Measurements from ENCODE around the gene TTN. TPM values are rescaled to one million over a fixed set of nuclear protein-coding genes. Genes with fewer than 3 reads are reported as not detected.

TTN gene
- total RNA-seq, 2 donors from 2014 or later = 16.1 to 26.4 TPM

DNA sequence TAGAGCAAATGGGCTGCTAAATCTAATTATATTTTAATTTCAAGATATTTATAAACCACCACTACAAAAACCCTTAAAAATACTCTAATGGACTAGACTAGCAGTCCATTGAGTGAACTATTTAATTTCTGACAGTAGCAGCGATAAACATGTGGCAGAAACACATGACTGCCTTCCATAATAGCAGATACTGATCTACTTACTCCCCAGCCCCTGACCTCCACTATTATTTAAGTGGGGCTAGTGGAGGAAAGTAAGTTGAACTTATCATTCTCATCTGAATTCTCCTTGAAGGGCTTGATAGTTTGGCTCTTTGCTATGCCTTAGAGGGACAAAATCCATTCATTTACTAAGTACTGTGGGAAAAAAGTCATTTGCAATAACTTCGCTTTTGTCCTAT is 90.8 kb downstream of the TTN start:
- no peak overlapping the region for H3K4me3 Mint-ChIP-seq
- H3K27ac Mint-ChIP-seq = no peak overlapping the region
- no peak for DNase-seq
- H3K27me3 Mint-ChIP-seq = no peaks in the 10 kb centered on the region
- H3K9me3 ChIP-seq (ENCODE audit: control insufficient read depth, low read length, poor library complexity, severe bottlenecking) = no peaks in the 10 kb centered on the region
- ATAC-seq = no peak
- H3K36me3 Mint-ChIP-seq (ENCODE audit: low read depth) = no peaks in the 10 kb centered on the region
- H3K4me1 Mint-ChIP-seq = no peaks in the 10 kb centered on the region

DNA sequence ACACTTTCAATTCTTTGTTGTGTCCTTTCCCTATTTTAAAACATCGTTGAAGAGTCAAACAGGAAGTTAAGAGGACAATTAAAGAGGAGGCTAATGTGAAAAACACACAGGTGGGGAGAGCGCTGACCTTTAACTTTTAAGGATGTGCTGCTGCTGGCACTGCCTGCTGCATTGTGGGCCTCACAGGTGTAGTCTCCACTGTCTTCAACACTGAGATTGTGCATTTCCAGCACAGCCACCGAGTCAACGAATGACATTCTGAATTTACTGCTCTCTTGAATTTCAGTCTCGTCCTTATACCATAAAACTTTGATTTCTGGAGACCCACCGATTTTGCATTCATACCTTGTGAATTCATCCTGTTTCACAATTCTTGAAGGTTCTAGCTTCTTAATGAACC is 91.9 kb downstream of the TTN start:
- no peak for ATAC-seq
- Mint-ChIP-seq H3K27ac (no peak overlapping the region), H3K4me3 (no peak overlapping the region), H3K4me1 (no peaks in the 10 kb centered on the region), H3K36me3 (ENCODE audit: low read depth) (no peaks in the 10 kb centered on the region), H3K27me3 (no peaks in the 10 kb centered on the region)
- H3K9me3 ChIP-seq (ENCODE audit: control insufficient read depth, low read length, poor library complexity, severe bottlenecking) = no peaks in the 10 kb centered on the region
- no peak for DNase-seq

DNA sequence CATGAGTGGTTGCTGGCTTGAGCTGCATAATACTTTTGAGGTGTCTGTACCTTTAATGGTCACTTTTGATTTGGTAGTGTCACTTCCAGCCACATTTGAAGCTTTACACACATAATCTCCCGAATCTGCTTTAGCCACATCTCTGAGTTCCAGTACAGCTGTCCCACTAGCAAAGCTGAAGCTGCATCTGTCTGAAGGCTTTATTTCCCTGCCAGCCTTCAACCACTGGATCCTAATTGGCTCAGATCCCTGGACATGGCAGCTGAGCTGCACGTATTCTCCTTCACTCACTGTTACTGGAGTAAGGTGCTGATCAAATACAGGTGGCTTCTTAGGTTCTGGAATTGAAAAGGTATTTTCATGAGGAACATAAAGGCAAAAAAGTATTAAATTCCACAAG is 99.7 kb downstream of the TTN start:
- no peak overlapping the region for H3K4me3 Mint-ChIP-seq
- no peaks in the 10 kb centered on the region for H3K27me3 Mint-ChIP-seq
- DNase-seq (no peak), ATAC-seq (no peak)
- H3K9me3 ChIP-seq (ENCODE audit: control insufficient read depth, low read length, poor library complexity, severe bottlenecking) = no peaks in the 10 kb centered on the region
- H3K27ac Mint-ChIP-seq = no peak overlapping the region
- H3K4me1 Mint-ChIP-seq = no peaks in the 10 kb centered on the region
- no peaks in the 10 kb centered on the region for H3K36me3 Mint-ChIP-seq (ENCODE audit: low read depth)

DNA sequence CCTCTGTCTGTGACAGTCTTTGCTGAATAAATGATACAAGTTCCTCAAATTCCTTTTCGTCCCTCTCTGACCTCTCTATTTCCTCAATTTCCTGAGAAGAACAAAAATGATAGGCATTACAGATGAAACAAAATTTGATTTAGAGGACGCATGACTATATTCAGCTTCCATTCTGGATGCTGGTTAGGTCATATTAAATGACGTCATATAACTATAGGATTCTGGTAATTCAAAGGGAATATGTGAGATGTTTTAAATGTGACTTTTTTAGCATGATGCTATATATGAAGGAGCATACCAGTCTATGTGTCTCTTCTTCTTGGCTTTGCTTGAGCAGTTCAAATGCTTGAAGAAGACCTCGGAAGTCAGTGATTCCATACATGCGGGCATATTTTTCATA is 102.3 kb downstream of the TTN start:
- Mint-ChIP-seq H3K4me3 (no peak overlapping the region), H3K27me3 (no peaks in the 10 kb centered on the region), H3K27ac (no peak overlapping the region), H3K36me3 (ENCODE audit: low read depth) (peaks cover 2% of the 10 kb centered on the region), H3K4me1 (peaks cover 2% of the 10 kb centered on the region)
- ATAC-seq (no peak), DNase-seq (no peak)
- H3K9me3 ChIP-seq (ENCODE audit: control insufficient read depth, low read length, poor library complexity, severe bottlenecking) = no peaks in the 10 kb centered on the region

DNA sequence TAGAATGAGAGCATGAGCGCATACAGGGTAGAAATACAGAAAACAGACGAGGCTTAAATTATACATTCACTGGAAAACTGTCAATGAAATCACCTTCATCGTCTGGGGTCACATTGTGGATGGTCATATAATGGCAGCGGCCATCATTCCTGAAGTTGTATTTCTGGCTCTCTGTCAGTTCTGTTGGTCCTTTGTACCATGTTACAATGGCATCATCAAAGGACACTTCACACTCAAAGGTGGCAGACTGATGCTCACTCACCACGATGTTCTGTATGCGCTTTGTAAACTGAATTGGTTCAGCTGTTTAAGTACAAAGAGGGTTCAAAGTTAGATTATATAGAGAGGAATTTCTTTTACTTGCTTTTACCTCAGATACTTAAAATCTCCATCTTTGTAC is 104.9 kb downstream of the TTN start:
- no peak for DNase-seq

DNA sequence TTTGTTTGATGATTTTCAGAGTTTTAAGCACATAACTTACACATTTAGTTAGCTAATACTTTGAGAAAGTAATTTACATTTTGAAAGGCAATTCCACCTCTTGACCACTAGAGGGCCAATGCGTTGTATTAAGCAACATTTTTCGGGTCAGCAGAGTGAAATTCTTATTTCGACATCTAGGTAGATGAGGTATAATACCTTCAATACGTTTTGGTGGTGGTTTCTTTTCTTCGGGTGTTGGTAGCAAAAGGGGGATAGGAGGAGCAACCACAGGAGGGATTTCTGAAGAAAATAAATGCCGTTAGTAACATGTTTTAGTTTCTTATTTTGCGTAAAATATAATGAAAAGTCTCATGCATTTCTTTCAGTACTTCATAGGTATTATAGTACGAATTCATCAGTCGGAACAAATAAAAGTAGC is 106.3 kb downstream of the TTN start:
- Mint-ChIP-seq H3K27me3 (no peaks in the 10 kb centered on the region), H3K4me1 (peaks cover 2% of the 10 kb centered on the region), H3K27ac (no peak overlapping the region), H3K4me3 (no peak overlapping the region), H3K36me3 (ENCODE audit: low read depth) (peaks cover 5% of the 10 kb centered on the region)
- no peak for ATAC-seq
- H3K9me3 ChIP-seq (ENCODE audit: control insufficient read depth, low read length, poor library complexity, severe bottlenecking) = no peaks in the 10 kb centered on the region
- no peak for DNase-seq

More for the DNA sequence above, 104.9 kb downstream of the TTN start:
- no peaks in the 10 kb centered on the region for H3K9me3 ChIP-seq (ENCODE audit: control insufficient read depth, low read length, poor library complexity, severe bottlenecking)
- no peak for ATAC-seq
- Mint-ChIP-seq H3K4me1 (peaks cover 2% of the 10 kb centered on the region), H3K27ac (no peak overlapping the region), H3K4me3 (no peak overlapping the region), H3K27me3 (no peaks in the 10 kb centered on the region), H3K36me3 (ENCODE audit: low read depth) (peaks cover 4% of the 10 kb centered on the region)

DNA sequence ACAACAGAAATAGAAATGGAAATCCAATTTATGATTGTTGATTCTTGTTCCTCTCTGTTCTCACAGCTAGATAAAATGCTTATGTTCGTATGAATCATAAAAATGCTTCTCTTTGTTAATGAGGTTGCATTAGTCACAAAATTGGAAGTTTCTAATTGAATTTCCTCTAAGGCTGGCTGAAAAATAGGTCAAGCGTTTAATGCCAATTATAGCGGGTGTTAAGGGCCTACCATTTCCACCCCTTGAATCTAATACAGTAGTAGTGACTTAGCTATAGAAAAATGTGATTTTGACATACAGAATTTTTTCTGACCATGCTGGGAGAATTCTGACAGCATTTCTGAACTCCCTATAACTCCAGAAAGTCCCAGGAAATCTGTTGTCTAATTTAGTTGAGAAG is 107.1 kb downstream of the TTN start:
- Mint-ChIP-seq H3K27me3 (no peaks in the 10 kb centered on the region), H3K4me3 (no peak overlapping the region), H3K4me1 (peaks cover 2% of the 10 kb centered on the region), H3K36me3 (ENCODE audit: low read depth) (peaks cover 8% of the 10 kb centered on the region), H3K27ac (no peak overlapping the region)
- ATAC-seq (no peak), DNase-seq (no peak)
- no peaks in the 10 kb centered on the region for H3K9me3 ChIP-seq (ENCODE audit: control insufficient read depth, low read length, poor library complexity, severe bottlenecking)

DNA sequence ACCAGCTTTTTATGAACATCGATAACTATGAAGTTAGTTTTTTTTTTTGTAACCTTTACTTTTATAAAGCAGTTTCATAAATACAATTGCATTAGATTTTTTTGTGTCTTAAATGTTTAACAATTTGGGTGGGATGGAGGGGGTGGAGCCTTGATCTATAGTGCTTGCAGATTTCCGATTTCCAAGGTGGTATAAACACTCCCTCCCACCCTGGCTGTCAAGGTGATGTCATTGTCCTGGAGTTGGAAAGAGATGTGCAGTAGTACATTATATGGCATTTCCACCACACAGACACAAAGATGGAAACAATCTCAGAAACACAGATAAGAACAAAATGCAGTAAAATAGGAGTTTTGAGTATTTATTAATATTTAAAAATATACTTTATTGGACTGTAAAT is 114.4 kb downstream of the TTN start:
- ATAC-seq = no peak
- DNase-seq = no peak
- Mint-ChIP-seq H3K27me3 (peaks cover 18% of the 10 kb centered on the region), H3K27ac (no peak overlapping the region), H3K4me3 (no peak overlapping the region), H3K4me1 (peaks cover 2% of the 10 kb centered on the region), H3K36me3 (ENCODE audit: low read depth) (peaks cover 5% of the 10 kb centered on the region)
- no peaks in the 10 kb centered on the region for H3K9me3 ChIP-seq (ENCODE audit: control insufficient read depth, low read length, poor library complexity, severe bottlenecking)

DNA sequence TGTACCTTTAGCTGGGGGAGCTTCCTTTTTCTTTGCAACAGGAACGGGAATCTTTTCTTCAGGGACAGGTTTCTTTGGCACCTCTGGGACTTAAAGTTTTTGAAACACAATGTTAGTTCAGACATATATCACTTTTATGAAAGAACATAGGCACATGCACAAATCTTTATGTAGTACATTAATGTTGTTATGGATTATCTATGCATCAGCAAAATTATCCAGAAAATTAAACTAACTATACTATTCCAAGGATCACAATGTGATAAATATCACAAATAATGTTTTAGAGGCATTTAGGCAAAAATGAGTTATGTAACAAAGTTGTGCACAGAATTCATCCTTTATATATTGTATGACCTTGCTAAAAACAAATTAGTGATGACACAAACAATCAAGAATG is 117.4 kb downstream of the TTN start:
- H3K9me3 ChIP-seq (ENCODE audit: control insufficient read depth, low read length, poor library complexity, severe bottlenecking) = no peaks in the 10 kb centered on the region

DNA sequence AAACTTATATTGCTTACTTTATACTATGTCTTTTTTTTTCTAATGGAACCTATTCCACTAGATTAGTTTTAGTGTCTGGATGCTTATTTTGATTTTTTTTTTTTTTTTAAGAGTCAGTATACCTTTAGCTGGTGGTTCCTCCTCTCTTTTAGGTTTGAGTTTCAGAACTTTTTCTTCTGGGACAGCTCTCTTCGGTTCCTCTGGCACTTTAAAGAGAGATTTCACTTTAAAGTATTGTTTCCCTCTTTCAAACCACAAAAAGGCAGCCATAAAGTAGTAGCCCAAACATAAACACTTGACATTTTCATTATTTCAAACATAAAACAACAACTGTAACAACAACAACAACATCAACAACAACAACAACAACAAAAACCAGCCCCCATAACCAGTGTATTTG is 123.3 kb downstream of the TTN start:
- H3K9me3 ChIP-seq (ENCODE audit: control insufficient read depth, low read length, poor library complexity, severe bottlenecking) = no peaks in the 10 kb centered on the region
- Mint-ChIP-seq H3K27ac (no peak overlapping the region), H3K27me3 (peaks cover 6% of the 10 kb centered on the region), H3K4me3 (no peak overlapping the region), H3K4me1 (no peaks in the 10 kb centered on the region), H3K36me3 (ENCODE audit: low read depth) (no peaks in the 10 kb centered on the region)
- no peak for ATAC-seq
- DNase-seq = no peak

More for the DNA sequence above, 117.4 kb downstream of the TTN start:
- Mint-ChIP-seq H3K27ac (no peak overlapping the region), H3K4me1 (peaks cover 2% of the 10 kb centered on the region), H3K27me3 (peaks cover 18% of the 10 kb centered on the region), H3K4me3 (no peak overlapping the region), H3K36me3 (ENCODE audit: low read depth) (peaks cover 2% of the 10 kb centered on the region)
- ATAC-seq (no peak), DNase-seq (no peak)

DNA sequence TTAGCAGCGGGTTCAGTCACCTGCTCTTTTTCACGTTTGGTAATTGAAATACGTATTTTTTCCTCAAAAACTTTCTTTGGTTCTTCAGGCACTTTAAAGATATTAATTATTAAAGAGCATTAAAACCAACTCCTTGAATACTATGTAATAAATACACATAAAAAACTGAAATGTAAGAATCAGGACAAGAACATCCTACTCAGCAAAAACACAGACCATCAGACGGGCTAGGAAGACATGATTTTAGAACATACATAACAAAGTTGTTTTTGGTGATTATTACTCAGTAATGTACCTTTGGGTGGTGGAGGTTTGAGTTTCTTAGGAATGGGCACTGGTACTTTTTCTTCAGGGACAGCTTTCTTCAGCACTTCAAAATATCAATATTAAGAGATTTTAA is 126.1 kb downstream of the TTN start:
- no peaks in the 10 kb centered on the region for H3K27me3 Mint-ChIP-seq
- DNase-seq (no peak), ATAC-seq (no peak)
- no peaks in the 10 kb centered on the region for H3K4me1 Mint-ChIP-seq
- no peak overlapping the region for H3K4me3 Mint-ChIP-seq
- H3K36me3 Mint-ChIP-seq (ENCODE audit: low read depth) = no peaks in the 10 kb centered on the region
- no peaks in the 10 kb centered on the region for H3K9me3 ChIP-seq (ENCODE audit: control insufficient read depth, low read length, poor library complexity, severe bottlenecking)
- H3K27ac Mint-ChIP-seq = no peak overlapping the region

DNA sequence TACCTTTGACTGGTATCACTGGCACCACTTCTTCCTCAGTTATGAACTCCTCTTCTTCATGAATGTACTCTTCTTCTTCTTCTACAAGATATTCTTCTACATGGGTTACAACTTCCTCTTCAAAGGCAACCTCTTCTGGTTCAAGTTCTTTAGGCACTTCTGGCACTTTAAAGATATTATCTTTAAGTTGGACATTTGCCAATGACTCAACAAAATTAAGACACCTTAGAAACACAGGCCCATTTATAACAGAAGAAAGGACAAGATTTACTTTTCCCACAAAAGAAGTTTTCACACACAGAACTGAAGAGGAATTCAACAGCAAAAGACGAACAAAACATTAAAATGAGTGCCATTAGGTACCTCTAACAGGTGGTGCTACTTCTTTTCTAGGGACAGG is 127.3 kb downstream of the TTN start:
- H3K9me3 ChIP-seq (ENCODE audit: control insufficient read depth, low read length, poor library complexity, severe bottlenecking) = no peaks in the 10 kb centered on the region
- Mint-ChIP-seq H3K27me3 (no peaks in the 10 kb centered on the region), H3K4me3 (no peak overlapping the region), H3K27ac (no peak overlapping the region), H3K36me3 (ENCODE audit: low read depth) (no peaks in the 10 kb centered on the region), H3K4me1 (no peaks in the 10 kb centered on the region)
- no peak for ATAC-seq
- no peak for DNase-seq

DNA sequence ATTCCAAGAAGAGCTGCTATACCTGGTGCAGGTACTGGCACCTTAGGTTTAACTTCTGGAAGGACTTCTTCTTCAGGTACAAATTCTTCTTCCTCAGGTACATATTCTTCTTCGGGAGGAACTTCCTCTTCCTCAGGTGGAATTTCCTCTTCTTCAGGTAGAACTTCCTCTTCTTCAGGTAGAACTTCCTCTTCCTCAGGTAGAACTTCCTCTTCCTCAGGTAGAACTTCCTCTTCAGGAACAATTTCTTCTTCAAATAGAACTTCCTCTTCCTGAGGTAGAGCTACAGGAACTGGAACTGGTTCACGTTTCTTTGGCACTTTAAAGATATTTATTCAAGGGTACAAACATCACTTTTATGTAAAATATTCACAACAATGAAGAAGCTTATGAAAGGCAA is 129.6 kb downstream of the TTN start:
- no peak overlapping the region for H3K4me3 Mint-ChIP-seq
- H3K27ac Mint-ChIP-seq = no peak overlapping the region
- no peak for ATAC-seq
- H3K36me3 Mint-ChIP-seq (ENCODE audit: low read depth) = no peaks in the 10 kb centered on the region
- no peak for DNase-seq
- no peaks in the 10 kb centered on the region for H3K27me3 Mint-ChIP-seq
- no peaks in the 10 kb centered on the region for H3K4me1 Mint-ChIP-seq
- H3K9me3 ChIP-seq (ENCODE audit: control insufficient read depth, low read length, poor library complexity, severe bottlenecking) = no peaks in the 10 kb centered on the region

DNA sequence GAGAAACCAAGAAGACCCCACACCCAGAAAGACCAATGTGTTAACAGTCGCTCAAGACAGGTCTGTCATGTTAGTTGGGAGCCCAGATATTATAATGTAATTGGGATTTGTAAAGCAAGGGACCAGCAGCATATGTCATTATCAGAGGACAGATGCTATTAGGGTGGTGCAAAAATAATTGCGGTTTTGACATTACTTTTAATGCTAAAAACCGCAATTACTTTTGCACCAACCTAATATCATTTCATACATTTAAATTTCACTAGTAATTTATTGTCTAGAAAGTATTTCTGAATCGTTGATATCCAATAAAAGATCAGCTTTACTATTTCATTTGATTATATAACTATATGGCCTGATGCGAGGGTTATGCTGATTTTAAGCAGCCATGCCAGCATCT is 131.2 kb downstream of the TTN start:
- ATAC-seq = no peak
- Mint-ChIP-seq H3K36me3 (ENCODE audit: low read depth) (no peaks in the 10 kb centered on the region), H3K4me3 (no peak overlapping the region), H3K4me1 (no peaks in the 10 kb centered on the region), H3K27me3 (no peaks in the 10 kb centered on the region), H3K27ac (no peak overlapping the region)
- H3K9me3 ChIP-seq (ENCODE audit: control insufficient read depth, low read length, poor library complexity, severe bottlenecking) = no peaks in the 10 kb centered on the region
- no peak for DNase-seq

DNA sequence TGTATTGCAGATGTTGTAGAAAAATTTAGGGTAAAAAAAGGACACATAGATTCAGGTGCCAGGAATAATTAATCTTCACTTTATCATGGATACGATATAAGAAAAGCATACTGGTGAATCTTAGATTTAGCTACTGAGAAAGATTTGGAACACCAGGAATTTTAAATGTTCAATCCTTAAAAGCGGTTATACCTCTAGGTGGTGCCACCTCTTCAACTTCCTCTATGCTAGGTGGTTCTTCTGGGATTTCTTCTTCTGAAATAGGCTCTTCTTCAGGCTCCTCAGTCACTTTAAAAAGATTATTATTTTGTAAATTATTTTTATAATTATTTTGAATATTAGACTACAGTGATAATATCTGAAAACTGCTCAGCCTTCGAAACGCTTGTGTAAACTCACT is 133.1 kb downstream of the TTN start:
- H3K36me3 Mint-ChIP-seq (ENCODE audit: low read depth) = peaks cover 2% of the 10 kb centered on the region
- H3K4me3 Mint-ChIP-seq = no peak overlapping the region
- ATAC-seq = no peak
- H3K9me3 ChIP-seq (ENCODE audit: control insufficient read depth, low read length, poor library complexity, severe bottlenecking) = no peaks in the 10 kb centered on the region
- no peak overlapping the region for H3K27ac Mint-ChIP-seq
- DNase-seq = no peak
- no peaks in the 10 kb centered on the region for H3K4me1 Mint-ChIP-seq
- H3K27me3 Mint-ChIP-seq = no peaks in the 10 kb centered on the region

All from T-helper 17 cell (primary cell).